Lung (tissue), 12 donors: ENCODE data around the gene ZDHHC19. TPM values are rescaled to one million over a fixed set of nuclear protein-coding genes. Genes with fewer than 3 reads are reported as not detected.

Experiments
- ATAC-seq: fragments of 200-7000 bp; cut with Tn5 transposase; one replicate; pipeline ENCODE4 v1.9.1; 2020; ENCODE audit warnings: moderate number of reproducible peaks; ENCODE audit not compliant: insufficient read depth, low FRiP score
- DNase-seq, 3 donors: peaks; one replicate each; pipeline ENCODE4 v3.0.0-alpha.2; 2013 to 2017
- H3K27ac ChIP-seq, 2 donors: one replicate each; pipeline ENCODE4 v1.5.1; 2013; ENCODE audit warnings: mild to moderate bottlenecking in 2 of 2, moderate library complexity in 2 of 2, control low read depth in 1 of 2, inconsistent platforms in 1 of 2, low read depth in 1 of 2, low read length in 1 of 2
- H3K27me3 ChIP-seq, 3 donors: one replicate each; pipeline ENCODE4 v1.5.1; 2013; ENCODE audit warnings: low read length in 2 of 3; ENCODE audit not compliant: control insufficient read depth in 3 of 3, insufficient read depth in 3 of 3
- H3K36me3 ChIP-seq, 4 donors: one replicate each; pipeline ENCODE4 v1.5.1; 2013; ENCODE audit warnings: low read length in 4 of 4, mild to moderate bottlenecking in 1 of 4, moderate library complexity in 1 of 4; ENCODE audit not compliant: control insufficient read depth in 4 of 4, insufficient read depth in 4 of 4
- H3K4me1 ChIP-seq, 5 donors: one replicate each; pipeline ENCODE4 v1.5.1; 2013; ENCODE audit warnings: low read length in 5 of 5, mild to moderate bottlenecking in 2 of 5, moderate library complexity in 1 of 5; ENCODE audit not compliant: control insufficient read depth in 5 of 5, insufficient read depth in 5 of 5
- H3K4me3 ChIP-seq: one replicate; pipeline ENCODE4 v1.5.1; 2013; ENCODE audit warnings: mild to moderate bottlenecking, control low read depth, moderate library complexity
- H3K9ac ChIP-seq, 2 donors: one replicate each; pipeline ENCODE4 v1.5.1; 2013; ENCODE audit warnings: low read length in 2 of 2, control low read depth in 1 of 2; ENCODE audit not compliant: insufficient read depth in 1 of 2
- H3K9me3 ChIP-seq, 4 donors: one replicate each; pipeline ENCODE4 v1.5.1; 2013; ENCODE audit warnings: low read length in 3 of 4, mild to moderate bottlenecking in 1 of 4, moderate library complexity in 1 of 4; ENCODE audit not compliant: control insufficient read depth in 4 of 4, insufficient read depth in 3 of 4
- CTCF ChIP-seq: IDR thresholded peaks from 2 replicates; pipeline ENCODE4 v1.5.1; 2012; ENCODE audit warnings: mild to moderate bottlenecking; ENCODE audit errors: control extremely low read depth, extremely low read depth
- WGBS, 2 donors: extraction: QIAGEN DNeasy Blood & Tissue Kit; methylation state at CpG; one replicate each; pipeline ENCODE4 v1.1.7; 2013; 5-methylcytosine and 5-hydroxymethylcytosine counted together
- polyA plus RNA-seq, 2 donors: library from polyadenylated mRNA; stranded (reverse); fragments of 200-250 nt; gene quantifications; one replicate each; pipeline ENCODE4 v1.2.1, GENCODE V29; 2013
- total RNA-seq, 2 donors: library from RNA; depleted of rRNA in 1 of 2; stranded (reverse); fragments of >200 nt in 1 of 2; gene quantifications; one replicate each; pipeline ENCODE4 v1.2.1, GENCODE V29; 2014 to 2021
- donor health status: control.
- donor health status: control.
- donor health status: Bipolar disorder and iron deficiency.
- donor health status: healthy.
- donor health status: DM: yes; HTN: yes; CAD: no.

ZDHHC19 gene
- total and polyA plus RNA-seq, 4 donors: 1.1 to 18.9 (median 4.0) TPM

GRCh38 chr3:196219194-196219969 is 8.2 kb upstream of the ZDHHC19 start:
- ATAC-seq: peak; percentile 59
- no peak for TF ChIP-seq CTCF
- DNase-seq: peak; percentile 77 to 87 (median 83)
- 16 to 26% methylated on average over 19 of the region's 19 CpGs for WGBS, 2 donors
- H3K4me1 ChIP-seq: peaks cover 0 to 4% (median 0%) of the 10 kb centered on the region in 5 donors
- no peaks in the 10 kb centered on the region for H3K9me3 ChIP-seq
- no peak overlapping the region for H3K4me3 ChIP-seq
- peaks cover 0 to 3% (median 0%) of the 10 kb centered on the region in 3 donors for H3K27me3 ChIP-seq
- no peaks in the 10 kb centered on the region for H3K36me3 ChIP-seq
- H3K27ac ChIP-seq: peak overlapping the region in 1 of 2 donors; percentile 44
- no peak overlapping the region for H3K9ac ChIP-seq

GRCh38 chr3:196218155-196218712 is 7.0 kb upstream of the ZDHHC19 start:
- H3K27ac ChIP-seq: no peak overlapping the region

GRCh38 chr3:196217307-196218154 is 6.3 kb upstream of the ZDHHC19 start:
- no peak for DNase-seq
- Histone ChIP-seq H3K27ac (no peak overlapping the region), H3K4me1 (peaks cover 0 to 4% (median 0%) of the 10 kb centered on the region in 5 donors), H3K9me3 (no peaks in the 10 kb centered on the region), H3K36me3 (no peaks in the 10 kb centered on the region), H3K4me3 (no peak overlapping the region), H3K27me3 (peaks cover 0 to 3% (median 0%) of the 10 kb centered on the region in 3 donors), H3K9ac (no peak overlapping the region)
- no peak for ATAC-seq
- TF ChIP-seq CTCF: no peak
- WGBS, 2 donors: 89 to 92% methylated on average over 12 of the region's 12 CpGs

More at GRCh38 chr3:196218155-196218712, 7.0 kb upstream of the ZDHHC19 start:
- WGBS, 2 donors: 85 to 93% methylated on average over 13 of the region's 13 CpGs
- Histone ChIP-seq H3K36me3 (no peaks in the 10 kb centered on the region), H3K27me3 (peaks cover 0 to 3% (median 0%) of the 10 kb centered on the region in 3 donors), H3K9me3 (no peaks in the 10 kb centered on the region), H3K9ac (no peak overlapping the region), H3K4me3 (no peak overlapping the region), H3K4me1 (peaks cover 0 to 4% (median 0%) of the 10 kb centered on the region in 5 donors)
- no peak for DNase-seq
- no peak for TF ChIP-seq CTCF
- ATAC-seq: no peak
